GM18526 (cell line): ENCODE results near the gene RHOV.

ENCODE experiments used
- POLR2A ChIP-seq: IDR thresholded peaks from 3 replicates; pipeline ENCODE4 v1.6.1; 2011; ENCODE audit not compliant: insufficient read length; ENCODE audit errors: extremely low read depth

RHOV gene

GRCh38 chr15:40845511-40846284, 28.3 kb downstream of the RHOV start:
- no peak for TF ChIP-seq POLR2A

- TF ChIP-seq POLR2A: no peak
Observed at GRCh38 chr15:40845036-40845435, 29.0 kb downstream of the RHOV start.

DNA sequence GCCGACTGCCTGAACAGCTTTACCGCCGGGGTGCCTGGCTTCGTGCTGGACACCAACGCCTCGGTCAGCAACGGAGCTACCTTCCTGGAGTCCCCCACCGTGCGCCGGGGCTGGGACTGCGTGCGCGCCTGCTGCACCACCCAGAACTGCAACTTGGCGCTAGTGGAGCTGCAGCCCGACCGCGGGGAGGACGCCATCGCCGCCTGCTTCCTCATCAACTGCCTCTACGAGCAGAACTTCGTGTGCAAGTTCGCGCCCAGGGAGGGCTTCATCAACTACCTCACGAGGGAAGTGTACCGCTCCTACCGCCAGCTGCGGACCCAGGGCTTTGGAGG, 29.4 kb downstream of the RHOV start:
- no peak for TF ChIP-seq POLR2A

GRCh38 chr15:40843885-40844695, 29.9 kb downstream of the RHOV start, which contains the start of gene SPINT1:
SPINT1 (plus strand) TSS chr15:40844048; CDS start chr15:40844555, 507 bp downstream.
- TF ChIP-seq POLR2A: no peak

- no peak for TF ChIP-seq POLR2A
Observed at GRCh38 chr15:40843261-40843884, 30.7 kb downstream of the RHOV start.

DNA sequence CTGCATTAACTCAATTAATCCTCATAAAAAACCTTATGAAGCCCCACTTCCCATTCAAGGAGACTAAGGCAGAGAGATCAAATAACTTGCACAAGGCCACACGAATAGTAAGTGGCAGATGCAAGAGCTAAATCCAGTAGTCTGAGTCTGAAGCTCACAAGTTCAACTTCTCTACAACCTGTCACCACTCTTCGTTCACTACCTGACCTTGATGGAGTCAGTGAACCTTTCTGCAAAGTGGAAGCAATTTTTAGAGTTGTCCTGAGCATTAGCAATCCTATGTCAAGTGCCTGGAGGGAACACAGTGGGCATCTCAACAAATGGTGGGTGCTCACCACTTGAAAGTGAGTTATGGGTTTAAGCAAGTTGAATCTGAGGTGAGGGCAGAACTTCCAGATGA, 32.3 kb downstream of the RHOV start:
- TF ChIP-seq POLR2A: no peak

- TF ChIP-seq POLR2A: no peak
Observed at GRCh38 chr15:40838756-40839155, 35.3 kb downstream of the RHOV start.

- TF ChIP-seq POLR2A: no peak
Observed at GRCh38 chr15:40836020-40836419, 38.0 kb downstream of the RHOV start.

DNA sequence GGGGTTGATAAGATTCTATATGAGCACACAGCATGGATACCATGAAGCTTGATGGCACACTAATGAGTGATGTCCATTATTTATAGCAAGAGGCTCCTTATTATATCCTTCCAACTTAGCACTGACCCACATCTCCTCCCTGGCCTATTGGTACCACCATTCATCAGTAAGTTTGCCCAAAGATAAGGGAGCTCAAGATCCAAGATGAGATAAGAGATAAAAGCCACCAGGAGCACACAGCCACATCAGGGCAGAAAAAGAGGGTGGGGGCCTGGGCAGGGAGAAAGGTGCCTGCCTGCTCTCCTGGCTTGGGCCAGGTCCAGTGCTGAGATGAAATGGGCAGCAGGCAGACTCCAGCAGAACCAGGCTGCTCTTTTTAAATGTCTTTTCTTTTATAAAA, 41.1 kb downstream of the RHOV start:
- TF ChIP-seq POLR2A: no peak

DNA sequence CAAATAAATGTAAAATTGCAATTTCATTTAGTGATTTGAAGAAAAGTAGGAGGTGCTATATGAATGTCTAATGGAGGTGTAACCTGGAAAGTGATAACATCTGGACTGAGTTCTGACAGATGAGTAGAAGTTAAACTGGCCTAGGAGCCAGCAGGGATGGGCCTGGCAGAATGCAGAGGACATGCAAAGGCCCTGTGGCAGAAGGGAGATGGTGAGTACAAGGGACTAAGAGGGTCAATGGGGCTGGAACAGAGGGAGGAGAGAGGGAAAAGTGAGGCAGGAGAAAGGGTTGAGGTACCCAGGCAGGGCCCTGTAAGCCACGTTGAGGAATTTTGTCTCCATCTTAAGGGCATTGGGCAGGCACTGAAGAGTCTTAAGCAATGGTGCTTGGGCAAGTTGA, 42.2 kb downstream of the RHOV start:
- no peak for TF ChIP-seq POLR2A

GRCh38 chr15:40830884-40831283, 43.1 kb downstream of the RHOV start:
- no peak for TF ChIP-seq POLR2A

GRCh38 chr15:40829115-40829514, 44.9 kb downstream of the RHOV start:
- TF ChIP-seq POLR2A: no peak

DNA sequence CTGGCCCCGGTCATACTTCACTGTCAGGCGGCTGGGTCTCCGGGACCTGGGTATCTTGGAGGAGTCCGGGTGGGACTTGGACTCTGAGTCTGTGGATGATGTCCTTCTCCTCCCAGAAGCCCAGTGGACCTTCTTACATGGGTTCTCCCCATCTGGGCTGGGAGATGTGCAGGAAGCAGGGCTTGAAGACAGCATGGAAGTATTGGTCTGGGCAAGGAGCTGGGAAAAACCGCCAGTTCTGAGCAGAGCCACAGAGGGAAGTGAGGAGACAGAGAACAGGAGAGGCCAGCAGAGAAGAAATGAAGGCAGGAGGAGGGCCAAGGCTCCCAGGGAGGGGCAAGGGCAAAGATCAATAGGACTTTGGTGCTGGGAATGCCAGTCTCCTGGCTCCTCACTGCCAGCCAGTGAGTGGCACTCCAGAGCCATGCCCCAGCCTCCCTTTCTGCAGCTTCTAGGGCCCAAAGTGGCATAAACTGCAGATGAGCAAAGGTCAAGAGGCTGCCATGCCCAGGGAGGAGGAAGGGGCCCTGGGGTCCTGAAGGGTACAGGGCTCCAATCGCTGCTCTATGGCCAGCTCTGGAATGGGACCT, 45.5 kb downstream of the RHOV start, which contains the start of gene PPP1R14D:
PPP1R14D (minus strand) TSS at position 262 of the 590 bp plus-strand sequence; CDS start at position 195, 67 bp downstream.
- no peak for TF ChIP-seq POLR2A

GRCh38 chr15:40826423-40827075, 47.5 kb downstream of the RHOV start:
- TF ChIP-seq POLR2A: no peak
